T-helper 22 cell (primary cell): ENCODE results near the gene SESN3.
A peak's percentile ranks its signal among the peaks of the same experiment; 100 is the strongest.
"Not testable (repeated sequence)": the region's sequence is repeated elsewhere in the genome, so short reads cannot be mapped to it uniquely, and the experiment has no call there.

Experiments
- DNase-seq: peaks from one replicate; pipeline ENCODE4 v3.0.0-alpha.2; 2020; ENCODE audit warnings: low read depth

The SESN3 gene

DNA sequence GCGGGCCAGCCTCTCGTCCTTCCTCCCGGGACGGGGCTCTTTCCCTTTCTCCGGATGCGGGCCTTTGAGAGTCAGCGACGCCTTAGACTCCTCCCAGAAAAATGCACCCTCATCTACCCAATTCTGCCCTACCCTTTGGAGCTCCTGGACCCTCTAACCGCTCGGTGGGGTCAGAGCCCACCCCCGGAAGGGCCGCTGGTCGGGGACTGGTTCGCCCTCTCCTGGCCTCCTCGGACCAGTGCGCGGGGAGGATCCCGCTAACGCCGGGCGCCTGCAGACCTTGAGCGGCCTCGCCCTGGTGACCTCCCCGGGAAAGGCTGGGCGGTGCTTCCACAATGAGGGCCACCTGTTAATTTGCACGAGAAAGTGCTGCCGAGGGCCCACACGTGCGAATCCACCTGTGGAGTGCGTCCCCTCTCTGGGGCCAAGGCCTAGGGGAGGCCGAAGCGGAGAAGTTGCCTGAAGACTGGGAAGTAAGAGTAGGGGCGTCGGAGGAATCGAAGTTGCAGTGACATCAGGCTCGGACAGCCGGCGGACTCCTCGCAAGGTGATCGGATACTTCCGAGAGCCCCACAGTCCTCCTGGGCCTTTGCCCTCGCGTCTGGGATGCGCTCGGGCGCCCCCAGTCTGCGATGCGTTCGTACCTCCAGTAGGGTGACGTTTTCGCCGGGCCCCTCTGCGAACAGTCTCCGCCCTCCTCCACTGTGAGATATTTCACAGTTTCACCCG is 79.9 kb downstream of the SESN3 start:
- DNase-seq: peak; percentile 81

DNA sequence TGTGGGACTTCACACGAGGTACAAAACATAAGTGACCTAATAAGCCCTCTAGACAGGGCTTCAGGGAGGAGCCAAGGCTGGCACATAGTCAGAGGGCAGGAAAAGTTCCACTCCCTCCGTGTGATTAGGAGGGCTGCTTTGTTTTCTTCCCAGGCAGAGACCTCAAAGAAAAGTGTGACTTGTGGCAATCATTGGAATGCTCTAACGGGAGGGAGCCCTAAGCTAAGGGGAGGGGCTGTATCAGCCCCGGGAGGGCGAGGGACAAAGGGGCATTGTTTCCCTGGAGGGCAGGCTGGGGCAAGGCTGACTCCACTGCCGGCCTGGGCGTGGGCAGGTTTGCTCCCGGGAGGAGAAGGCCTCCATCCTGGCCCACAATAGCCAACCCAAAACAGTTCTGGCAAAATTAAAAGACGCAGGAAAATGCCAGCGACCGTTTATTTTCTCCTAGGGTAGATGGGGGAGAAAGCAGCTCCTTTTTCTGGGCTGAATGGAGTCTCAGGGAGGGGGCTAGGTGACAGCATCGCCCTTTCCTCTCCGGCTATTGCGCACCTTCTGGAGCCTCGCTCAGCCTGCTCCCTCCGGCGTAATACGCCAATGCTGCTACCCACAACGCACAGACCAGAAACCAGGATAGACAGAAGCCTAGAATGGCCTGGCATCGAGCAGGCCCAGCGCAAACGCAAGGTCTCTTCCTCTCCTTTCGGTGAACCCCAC is 81.2 kb downstream of the SESN3 start:
- DNase-seq: no peak

DNA sequence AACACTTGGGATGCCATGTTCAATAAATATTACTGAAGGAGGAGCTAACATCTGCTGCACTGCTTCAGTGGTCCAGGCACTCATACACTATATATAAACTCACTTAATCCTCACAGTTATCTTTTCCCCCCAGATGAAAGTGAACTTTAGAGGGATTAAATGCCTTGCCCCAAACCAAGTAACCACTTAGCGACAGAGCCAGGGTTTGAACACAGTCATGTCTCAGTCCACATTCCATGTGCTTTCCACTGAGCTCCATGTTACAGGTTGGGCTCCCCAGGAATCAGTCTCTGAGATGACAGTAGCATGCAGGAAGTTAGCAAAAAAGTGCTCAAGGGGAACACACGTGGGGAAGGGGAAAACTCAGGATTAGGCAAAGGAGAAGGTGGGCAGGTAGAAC is 82.1 kb downstream of the SESN3 start:
- DNase-seq: no peak

DNA sequence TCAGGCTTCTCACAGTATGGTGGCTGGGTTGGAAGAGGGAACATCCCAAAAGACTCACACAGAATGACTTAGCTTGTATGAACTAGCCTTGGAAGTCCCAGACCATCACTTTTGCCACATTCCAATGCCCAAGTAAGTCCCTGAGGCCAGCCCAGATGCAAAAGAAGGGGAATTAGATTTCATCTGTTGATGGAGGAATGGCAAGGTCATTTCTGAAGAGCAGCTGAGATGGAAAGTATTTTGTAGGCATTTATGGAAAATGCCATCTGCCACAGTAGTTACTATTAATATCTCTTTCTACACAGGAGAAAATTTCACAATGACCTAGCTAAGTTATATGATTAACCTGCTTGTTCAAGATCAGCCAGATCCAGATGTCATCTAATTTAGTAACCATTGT is 82.6 kb downstream of the SESN3 start:
- no peak for DNase-seq

DNA sequence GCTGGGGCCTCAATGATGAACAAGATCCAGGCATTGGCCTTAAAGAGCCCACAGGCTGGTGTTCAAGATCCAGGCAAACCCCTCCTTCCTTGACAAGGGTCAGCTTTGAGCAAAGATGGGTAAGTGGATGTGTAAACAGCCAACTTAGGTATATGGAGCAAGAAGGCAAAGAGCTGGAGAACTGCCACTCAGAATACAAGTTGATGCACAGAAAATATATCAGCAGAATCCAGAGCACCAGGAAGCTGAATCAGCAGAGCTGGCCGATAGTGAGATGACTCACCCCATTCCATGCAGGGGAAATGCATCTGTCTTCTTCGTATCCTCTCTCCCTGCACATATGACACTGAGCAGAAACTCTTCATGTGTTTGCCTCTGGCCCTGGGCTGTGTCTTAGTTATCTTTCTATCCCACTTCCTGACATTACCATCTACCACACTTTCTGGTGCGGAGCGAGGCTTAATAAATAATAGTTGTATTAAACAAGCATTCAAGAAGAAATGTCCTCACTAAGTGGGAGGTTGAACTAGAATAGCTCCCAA is 83.6 kb downstream of the SESN3 start:
- no peak for DNase-seq

DNA sequence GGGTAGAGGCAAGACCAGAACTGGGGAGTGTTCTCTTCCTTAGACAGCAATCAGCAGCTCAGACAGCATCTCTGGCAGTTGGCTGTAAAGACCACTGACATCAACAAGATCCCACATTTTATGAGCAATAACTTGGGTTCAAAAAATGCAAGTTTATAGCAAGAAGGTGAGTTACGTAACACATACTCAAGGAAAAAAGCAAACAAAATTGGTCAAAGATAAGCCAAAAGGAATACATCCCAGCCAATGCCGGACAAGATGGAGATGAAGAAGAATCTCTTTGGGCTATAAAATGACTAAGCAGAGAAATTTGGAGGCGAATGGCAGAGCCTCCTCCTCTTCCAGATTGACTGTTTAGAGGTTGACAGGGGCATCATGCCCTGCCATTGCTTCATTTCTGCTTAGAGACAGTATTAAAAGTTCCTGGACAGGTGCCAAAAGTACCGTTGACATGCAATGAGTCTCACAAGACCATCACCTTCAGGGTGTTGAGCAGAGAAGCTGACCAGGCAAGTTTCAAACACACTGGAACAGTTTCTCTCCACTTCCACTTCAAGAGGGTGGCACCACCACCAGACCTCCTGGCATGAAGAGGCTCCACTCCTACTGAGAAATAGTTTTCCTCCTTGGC is 85.5 kb downstream of the SESN3 start:
- no peak for DNase-seq

DNA sequence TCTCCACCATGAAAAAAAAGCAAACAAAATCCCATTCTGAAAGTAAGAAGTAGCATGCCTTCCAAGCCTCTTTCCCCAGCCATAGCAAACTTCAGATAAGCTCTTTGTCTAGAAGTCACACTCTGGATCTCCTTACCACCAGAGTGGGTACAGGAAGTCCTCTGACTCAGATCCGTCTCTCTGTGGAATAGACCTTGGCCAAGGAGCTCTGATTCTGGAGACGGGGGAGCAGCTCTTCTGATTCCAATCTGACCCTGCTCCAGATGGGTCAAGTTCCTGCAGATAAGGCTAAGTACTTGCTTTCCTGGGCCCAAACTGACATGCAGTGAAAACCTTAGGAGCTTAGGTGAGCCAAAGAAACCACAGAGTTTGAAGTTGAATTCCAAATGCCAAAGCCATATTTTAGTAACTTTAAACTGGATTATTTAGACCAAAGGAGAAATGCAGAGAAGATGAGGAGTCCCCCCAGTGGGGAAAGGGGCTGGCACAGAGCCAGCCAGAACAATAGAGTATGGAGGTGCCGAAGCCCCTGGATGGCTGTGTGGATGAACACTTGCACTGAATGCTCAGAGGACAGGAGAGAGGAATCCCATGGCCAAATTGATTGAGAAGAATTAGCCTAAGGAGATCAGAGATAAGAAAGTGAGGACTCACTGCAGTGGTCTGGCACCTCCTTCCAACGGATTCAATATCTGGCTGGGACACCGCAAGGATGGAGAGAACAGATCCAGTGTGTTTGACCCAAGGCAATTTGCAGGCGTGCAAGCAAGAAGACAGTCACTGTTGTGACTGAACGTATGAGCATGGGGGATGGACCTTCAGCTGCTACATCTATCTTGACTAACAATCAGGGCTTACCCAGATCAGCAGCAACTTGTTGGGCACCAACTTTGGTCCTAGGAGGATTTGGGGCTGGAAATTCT is 86.4 kb downstream of the SESN3 start:
- no peak for DNase-seq

DNA sequence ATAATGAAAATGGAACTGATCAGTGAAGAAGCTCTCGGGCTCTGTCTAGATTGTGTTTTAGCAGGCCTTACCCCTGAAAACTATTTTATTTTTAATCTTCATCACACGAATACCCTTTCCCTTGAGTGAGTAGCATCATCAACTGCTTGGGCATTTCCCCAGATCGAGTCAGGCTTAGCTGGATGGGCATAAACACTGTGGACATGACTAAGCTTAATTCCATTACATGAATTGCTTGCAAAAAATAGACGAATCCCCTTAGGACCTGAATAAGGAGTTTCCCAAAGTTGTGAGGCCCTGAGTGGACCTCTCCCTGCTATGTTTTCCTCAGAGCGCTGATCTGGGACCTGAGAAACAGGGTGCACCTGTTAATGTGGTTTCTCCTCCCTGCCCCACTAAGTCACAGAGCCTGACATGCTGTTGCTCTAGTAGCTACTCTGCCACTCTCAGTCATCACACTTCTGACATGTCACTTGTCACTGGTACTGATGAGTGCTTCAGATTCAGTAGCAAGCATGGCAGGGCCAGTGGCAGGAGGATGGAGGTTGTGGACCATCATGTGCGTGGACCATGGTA is 87.8 kb downstream of the SESN3 start:
- DNase-seq: no peak

DNA sequence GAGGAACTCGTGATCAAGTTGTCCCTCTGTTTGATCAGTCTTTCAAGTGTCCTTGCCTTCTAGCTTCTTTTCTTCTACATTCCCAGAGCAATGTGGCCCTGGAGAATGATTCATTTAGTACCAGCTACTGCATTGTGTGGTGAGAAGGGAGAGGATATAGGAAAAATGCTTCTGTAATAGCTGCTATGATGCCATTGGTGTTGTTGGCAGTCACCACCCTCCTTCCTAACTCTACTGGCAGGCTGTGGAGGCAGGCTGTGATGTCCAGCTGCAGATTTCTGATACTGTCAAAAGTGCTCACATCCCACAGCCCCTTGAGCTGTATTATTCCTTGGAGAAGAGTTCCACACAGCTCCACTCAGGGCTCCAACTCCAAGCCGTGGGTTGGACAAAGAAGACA is 88.6 kb downstream of the SESN3 start:
- DNase-seq: no peak

DNA sequence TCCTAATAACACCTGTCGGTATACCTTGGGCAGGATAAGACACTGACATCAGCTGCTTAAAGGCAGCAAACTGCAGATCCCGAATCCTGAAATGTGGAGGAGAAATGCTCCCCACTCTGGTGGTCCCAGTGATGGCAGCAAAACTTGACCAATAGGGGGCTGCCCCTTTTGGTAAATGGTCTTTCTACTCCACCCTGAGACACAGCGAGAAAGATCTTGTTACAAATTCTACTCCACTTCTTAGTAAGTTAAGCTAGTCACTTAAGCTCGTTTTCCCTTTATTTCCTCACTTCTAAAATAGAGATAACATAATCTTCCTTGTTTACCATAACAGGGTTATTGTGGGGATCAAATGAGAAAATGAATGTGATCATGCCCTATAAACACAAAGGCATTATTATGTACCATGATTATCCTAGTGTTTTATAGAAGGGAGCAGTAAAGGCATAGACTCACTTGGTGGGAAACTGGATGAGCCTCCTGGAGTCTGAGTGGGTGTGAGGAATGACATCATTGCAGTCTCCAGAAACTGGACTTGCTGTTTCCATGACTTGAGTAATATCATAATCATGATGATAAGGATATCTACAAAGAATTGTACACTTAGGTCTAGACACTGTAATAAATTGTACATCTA is 90.5 kb downstream of the SESN3 start:
- DNase-seq: no peak

DNA sequence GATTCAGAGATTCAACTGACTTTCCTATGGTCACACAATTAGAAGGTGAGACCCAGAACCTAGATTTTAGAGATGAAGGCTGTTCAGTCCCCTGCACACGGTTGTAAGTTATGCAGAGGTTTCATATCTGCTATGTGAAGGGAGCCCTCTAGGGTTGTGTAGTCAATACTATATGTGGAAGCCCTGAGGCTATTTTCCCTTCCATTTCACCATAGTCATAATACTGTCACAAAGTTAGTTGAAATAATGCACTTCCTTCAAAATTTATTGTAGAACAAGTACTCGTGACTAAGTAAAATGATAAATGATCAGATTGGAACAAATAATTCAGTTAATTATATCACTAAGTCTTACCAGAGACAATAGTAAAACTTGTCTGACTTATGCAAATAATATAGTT is 92.6 kb downstream of the SESN3 start:
- no peak for DNase-seq

DNA sequence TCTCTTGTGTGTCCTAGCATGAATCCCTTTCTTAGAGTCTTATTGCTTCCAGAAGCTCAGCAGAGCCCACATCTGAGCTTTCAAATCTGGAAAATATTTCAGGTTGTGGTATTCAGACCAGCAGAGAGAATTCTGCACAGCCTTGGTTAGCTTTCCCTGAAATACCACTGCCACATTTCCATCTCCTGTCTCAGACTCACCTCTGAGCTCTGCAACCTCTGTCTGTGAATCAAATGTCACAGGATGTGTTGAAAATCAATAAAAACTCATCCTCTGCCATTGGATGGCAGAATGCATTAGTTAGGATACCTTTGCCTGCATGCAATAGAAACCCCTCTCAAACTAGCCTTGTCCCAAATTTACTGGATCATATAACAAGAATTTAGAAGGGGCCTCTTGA is 93.7 kb downstream of the SESN3 start:
- DNase-seq: no peak

DNA sequence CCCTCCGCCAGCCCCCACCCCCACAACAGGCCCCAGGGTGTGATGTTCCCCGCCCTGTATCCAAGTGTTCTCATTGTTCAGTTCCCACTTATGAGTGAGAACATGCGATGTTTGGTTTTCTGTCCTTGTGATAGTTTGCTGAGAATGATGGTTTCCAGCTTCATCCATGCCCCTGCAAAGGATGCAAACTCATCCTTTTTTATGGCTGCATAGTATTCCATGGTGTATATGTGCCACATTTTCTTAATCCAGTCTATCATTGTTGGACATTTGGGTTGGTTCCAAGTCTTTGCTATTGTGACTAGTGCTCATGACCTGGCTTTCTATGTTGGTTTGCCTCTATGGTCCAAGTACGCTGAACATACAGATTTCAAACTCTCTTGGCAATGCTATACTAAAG is 94.3 kb downstream of the SESN3 start:
- DNase-seq: not testable (repeated sequence)

DNA sequence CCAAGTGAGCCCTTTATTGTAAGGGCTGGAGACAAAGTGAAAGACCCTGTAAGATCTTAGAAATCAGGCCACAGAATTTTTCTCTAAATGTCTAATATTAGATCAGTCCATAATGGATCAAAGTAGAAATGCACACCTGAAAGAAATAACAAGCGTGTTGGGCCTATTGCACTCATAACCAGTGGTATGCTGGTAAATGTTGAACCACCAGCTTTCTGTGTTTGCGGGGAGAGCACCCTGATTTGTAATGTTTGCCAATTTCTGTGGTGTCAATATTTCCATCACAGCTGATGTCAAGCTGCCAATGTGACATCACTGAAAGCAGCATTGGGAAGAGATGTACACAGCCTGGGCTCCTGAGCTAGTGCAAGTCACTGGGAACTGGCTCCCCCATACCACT is 95.1 kb downstream of the SESN3 start:
- DNase-seq: no peak

DNA sequence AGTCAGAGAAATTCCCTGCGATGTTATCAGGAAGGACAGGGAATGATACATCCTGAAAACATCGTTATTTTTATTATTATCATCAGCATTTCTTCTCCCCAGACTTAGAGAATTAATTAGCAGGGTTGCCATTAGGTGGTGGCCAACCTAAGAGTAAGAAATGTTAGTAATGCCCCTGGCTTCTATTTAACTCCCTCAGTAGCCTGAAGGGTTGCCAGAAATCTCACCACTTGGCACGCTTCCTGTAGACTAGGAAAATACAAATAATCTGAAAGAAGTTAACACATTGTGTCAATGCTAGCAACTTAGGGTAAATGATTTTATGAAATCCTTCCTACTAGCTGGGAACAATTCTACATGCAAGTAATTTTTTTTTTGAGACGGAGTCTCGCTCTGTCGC is 95.8 kb downstream of the SESN3 start:
- no peak for DNase-seq

DNA sequence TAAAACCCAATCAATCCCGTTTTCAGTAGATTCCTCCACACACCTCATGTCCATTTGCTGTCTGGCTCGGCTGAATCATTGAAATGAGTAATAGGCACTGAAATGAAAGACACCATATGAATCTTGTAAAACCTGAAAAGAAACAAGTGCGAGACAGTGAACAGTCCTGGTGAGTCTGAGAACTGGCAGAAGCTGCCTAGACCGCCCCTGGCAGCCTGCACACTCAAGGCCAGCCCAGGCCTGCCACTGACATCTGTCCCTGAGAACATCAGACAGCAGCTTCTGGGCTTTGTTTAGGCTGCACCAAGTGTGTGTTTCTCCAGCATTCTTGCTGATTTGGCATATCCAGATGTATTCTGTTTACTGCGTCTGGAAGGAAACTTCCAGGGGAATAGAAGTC is 96.5 kb downstream of the SESN3 start:
- no peak for DNase-seq

DNA sequence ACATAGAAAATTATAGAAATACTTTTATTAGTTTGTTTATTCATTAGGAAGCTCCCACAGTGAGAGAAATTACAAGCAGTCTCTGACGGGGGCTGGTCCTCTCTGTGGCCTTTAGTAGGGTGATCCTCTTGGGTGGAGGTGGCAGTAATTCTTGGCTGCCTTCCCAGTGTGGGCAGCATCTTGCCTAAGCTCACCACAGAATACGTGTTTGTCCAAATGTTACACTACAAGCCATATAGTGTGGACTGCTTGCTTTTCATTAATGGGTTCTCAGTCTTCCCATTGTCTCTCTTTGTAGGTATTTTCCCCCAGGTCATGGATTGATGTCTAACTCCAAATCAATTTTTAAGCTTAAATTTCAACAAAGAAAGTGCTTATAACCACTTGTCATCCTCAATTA is 98.0 kb downstream of the SESN3 start:
- no peak for DNase-seq

DNA sequence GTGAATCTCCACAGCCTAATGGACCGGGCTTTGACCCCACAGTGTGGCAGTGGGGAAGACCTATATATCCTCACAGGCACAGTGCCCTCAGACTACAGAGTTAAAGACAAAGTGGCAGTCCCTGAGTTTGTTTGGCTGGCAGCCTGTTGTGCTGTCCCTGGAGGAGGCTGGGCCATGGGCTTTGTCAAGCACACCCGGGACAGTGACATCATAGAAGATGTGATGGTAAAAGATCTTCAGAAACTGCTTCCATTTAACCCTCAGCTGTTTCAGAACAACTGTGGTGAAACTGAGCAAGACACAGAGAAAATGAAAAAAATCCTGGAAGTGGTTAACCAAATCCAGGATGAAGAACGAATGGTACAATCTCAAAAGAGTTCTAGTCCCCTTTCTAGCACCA is 102.4 kb downstream of the SESN3 start:
- DNase-seq: no peak

DNA sequence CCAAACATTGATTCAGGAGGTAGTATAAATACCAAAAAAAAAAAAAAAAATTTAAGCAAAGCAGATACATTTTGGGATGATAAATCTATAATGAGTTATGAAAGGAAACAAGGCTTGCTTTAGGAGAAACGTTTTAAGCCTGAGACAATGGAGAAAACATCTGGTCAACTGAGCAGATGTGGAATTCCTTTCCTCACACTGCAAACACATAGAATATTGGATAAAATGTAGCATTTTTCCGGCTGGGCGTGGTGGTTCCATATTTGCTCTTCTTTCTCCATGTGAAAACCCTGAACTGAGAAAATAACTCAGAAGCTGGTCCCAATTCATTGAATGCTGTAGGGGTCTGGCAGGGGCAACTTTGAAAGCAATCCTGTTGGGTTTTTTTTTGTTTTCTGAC is 107.4 kb downstream of the SESN3 start:
- DNase-seq: no peak

DNA sequence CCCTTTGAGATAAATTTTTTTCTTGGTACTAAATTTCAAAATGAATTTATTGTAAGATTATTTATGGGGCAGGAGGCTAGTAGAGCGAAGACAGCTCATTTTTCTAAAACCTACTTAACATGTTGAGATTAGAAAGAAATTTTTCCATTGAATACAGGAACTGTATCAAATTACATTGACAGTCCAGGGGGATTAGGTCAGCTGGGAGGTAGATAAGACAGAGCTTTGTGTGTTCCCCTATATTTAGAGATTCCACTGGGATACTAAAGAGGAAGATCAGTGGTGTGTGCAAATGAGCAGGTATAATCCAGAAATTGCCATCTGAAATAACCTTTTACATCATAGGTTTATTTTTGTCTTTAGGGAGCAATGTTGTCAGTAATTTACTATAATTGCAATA is 109.3 kb downstream of the SESN3 start:
- no peak for DNase-seq

DNA sequence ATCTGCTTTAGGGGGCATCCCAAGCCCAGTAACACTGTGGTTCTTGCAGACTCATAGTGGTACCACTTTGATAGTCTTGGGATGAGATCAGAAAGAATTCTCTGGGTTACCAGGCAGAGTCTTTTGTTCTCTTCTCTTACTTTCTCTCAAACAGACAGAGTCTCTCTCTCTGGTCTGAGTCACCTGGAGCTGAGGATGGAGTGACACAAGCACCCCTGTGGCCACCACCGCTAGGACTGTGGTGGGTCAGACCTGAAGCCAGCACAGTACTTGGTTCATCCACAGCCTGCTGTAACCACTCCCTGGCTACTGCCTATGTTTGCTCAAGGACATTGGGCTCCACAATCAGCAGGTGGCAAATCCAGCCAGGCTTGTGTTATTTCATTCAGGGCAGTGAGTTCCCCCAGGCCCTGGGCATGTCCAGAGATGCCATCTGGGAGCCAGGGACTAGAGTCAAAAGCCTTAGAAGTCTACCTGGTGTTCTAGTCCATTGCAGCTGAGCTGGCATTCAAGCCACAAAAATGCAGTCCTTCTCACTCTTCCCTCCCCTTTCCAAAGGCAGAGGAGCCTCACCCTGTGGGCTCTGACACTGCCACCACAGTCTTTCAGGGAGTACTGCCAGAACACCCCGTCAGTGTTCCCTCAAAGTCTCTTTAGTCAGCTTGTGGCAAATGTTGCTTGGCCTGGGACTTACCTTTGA is 111.5 kb downstream of the SESN3 start:
- DNase-seq: no peak
